Neural crest cell (in vitro differentiated cells): ENCODE measurements around the gene ANKRD62. TPM values are rescaled to one million over a fixed set of nuclear protein-coding genes. Genes with fewer than 3 reads are reported as not detected.

Experiments used
- DNase-seq: peaks from one replicate; pipeline ENCODE4 v3.0.0; 2021; ENCODE audit warnings: low read depth, mixed read lengths, low spot score
- H3K27ac Mint-ChIP-seq: one replicate; pipeline ENCODE4 v1.8.0; 2021; ENCODE audit warnings: mild to moderate bottlenecking, mixed read lengths; ENCODE audit not compliant: unreplicated experiment
- H3K27me3 Mint-ChIP-seq: 2 replicates; pipeline ENCODE4 v1.8.0; 2021; ENCODE audit warnings: low read depth, mild to moderate bottlenecking, mixed read lengths
- H3K36me3 Mint-ChIP-seq: 2 replicates; pipeline ENCODE4 v1.8.0; 2021; ENCODE audit warnings: low read depth, mild to moderate bottlenecking, mixed read lengths
- H3K4me1 Mint-ChIP-seq: 2 replicates; pipeline ENCODE4 v1.8.0; 2021; ENCODE audit warnings: mixed read lengths
- H3K4me3 Mint-ChIP-seq: one replicate; pipeline ENCODE4 v1.8.0; 2021; ENCODE audit warnings: mild to moderate bottlenecking, mixed read lengths
- H3K9me3 Mint-ChIP-seq: 2 replicates; pipeline ENCODE4 v1.8.0; 2021; ENCODE audit warnings: mixed read lengths
- total RNA-seq: library from RNA; stranded (reverse); gene quantifications from 2 replicates; pipeline ENCODE4 v1.2.1, GENCODE V29; 2021
- TF ChIP-seq, protein P1 (sequence below): fragments of 200-600 bp; sonication (generic); conservative IDR thresholded peaks from 2 replicates; pipeline ENCODE4 v1.5.0; 2021; ENCODE audit warnings: antibody characterized with exemption, mild to moderate bottlenecking

Gene ANKRD62
- total RNA-seq, 1 donor from 2014 or later, result not detected

DNA sequence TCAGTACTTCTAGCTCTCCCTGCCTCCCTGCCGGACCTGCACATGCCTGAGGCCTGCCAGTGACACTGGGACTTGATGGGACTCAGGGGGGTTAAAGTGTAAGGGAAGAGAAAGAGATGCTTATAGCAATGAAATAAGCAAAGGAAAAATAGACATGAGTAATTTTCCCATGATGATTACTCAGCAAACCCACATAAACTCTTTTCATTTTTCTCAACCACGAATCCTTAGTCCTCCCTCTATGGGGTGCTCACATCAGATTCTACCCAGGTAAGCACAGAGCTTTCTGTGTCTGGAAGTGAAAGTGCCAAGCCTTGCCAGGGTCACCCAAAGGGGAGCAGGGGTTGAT lies 44.8 kb upstream of the ANKRD62 start:
- DNase-seq, result no peak
- Mint-ChIP-seq H3K9me3 (no peaks in the 10 kb centered on the region), H3K27me3 (no peaks in the 10 kb centered on the region), H3K27ac (no peak overlapping the region), H3K4me1 (no peaks in the 10 kb centered on the region), H3K4me3 (no peak overlapping the region), H3K36me3 (no peaks in the 10 kb centered on the region)
- TF ChIP-seq, protein P1, sequence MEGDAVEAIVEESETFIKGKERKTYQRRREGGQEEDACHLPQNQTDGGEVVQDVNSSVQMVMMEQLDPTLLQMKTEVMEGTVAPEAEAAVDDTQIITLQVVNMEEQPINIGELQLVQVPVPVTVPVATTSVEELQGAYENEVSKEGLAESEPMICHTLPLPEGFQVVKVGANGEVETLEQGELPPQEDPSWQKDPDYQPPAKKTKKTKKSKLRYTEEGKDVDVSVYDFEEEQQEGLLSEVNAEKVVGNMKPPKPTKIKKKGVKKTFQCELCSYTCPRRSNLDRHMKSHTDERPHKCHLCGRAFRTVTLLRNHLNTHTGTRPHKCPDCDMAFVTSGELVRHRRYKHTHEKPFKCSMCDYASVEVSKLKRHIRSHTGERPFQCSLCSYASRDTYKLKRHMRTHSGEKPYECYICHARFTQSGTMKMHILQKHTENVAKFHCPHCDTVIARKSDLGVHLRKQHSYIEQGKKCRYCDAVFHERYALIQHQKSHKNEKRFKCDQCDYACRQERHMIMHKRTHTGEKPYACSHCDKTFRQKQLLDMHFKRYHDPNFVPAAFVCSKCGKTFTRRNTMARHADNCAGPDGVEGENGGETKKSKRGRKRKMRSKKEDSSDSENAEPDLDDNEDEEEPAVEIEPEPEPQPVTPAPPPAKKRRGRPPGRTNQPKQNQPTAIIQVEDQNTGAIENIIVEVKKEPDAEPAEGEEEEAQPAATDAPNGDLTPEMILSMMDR, result no peak

DNA sequence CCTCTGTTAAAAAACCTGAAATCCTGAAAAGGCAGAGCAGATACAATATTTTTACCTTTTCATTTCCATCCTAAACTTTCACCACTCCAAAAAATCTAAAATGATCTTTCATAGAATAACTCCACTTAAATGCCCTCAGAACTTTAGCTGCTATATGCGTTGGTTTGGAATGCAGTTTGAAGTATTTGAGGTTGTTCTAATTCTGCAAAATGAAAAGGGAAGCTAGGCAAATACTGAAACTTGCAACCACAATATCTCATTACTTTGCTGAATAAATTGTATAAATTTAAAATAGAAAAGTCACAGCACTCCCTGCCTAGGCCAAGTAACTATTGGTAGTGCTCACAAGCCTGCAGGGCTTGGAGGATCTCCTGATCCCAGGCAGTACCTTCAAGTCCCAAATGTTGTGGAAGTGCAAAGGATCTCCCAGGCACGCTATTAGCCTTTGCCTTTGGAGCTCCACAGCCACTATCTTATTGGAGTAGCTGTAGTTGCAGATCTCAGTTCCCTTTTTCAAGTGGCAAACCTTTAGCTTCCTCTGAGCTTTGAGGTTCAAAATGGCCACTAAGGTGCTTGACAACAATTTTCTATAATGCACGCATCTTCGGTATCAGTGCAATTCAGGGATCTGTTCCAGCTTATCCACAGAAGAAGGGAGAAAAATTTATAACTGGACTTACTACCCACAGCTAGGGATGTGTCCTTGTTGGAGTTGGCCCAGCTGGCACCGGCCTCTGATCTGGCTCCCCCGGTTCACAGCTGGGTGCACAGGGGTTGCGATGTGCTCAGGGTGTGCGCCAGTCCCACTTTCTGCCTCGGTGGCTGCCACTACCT lies 43.4 kb upstream of the ANKRD62 start:
- no peak overlapping the region for H3K4me3 Mint-ChIP-seq
- no peak overlapping the region for H3K27ac Mint-ChIP-seq

DNA sequence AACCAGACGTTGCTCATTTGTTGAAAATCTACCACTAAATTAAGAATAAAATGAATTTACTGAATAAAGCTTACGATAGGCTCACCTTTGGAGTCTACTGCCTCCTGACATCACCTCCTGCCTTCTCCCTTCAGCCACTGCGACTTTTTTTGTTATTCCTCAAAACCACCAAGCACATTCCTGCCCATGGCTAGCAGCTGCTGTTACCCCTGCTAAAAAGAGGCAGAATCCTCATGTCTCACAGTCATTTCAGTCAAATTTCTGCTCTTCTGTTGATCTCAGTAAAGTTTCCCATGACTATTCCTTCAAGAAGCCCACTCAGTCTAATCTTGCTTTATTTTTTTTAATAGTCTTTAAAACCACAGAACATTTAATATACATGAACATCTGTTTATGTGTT lies 40.8 kb upstream of the ANKRD62 start:
- H3K9me3 Mint-ChIP-seq, result no peaks in the 10 kb centered on the region
- H3K27ac Mint-ChIP-seq, result no peak overlapping the region
- DNase-seq, result no peak
- TF ChIP-seq, protein P1, result no peak
- no peaks in the 10 kb centered on the region for H3K36me3 Mint-ChIP-seq
- H3K27me3 Mint-ChIP-seq, result no peaks in the 10 kb centered on the region
- H3K4me1 Mint-ChIP-seq, result no peaks in the 10 kb centered on the region
- no peak overlapping the region for H3K4me3 Mint-ChIP-seq

More for the DNA sequence above, 43.4 kb upstream of the ANKRD62 start:
- TF ChIP-seq, protein P1, result no peak
- Mint-ChIP-seq H3K36me3 (no peaks in the 10 kb centered on the region), H3K9me3 (no peaks in the 10 kb centered on the region), H3K4me1 (no peaks in the 10 kb centered on the region), H3K27me3 (no peaks in the 10 kb centered on the region)
- no peak for DNase-seq

DNA sequence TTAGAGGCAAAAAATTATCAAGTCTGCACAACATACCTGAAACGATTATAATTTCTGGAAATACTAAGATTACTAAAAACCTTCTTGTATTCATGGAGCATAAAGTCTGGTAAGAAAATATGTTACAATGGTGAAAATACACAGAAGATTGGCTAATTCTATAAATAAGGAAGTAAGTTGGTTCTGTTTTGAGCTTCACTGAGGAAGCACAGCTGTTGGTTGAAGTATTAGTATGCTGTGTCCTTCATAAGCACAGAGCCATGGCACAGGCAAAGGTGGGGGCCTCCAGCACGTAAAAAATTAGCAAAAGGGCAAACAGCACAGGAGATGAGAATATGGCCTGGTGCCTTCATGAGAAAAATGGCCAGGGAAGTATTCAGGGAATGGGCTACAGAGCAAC lies 40.4 kb upstream of the ANKRD62 start:
- Mint-ChIP-seq H3K27ac (no peak overlapping the region), H3K36me3 (no peaks in the 10 kb centered on the region), H3K4me1 (no peaks in the 10 kb centered on the region), H3K27me3 (no peaks in the 10 kb centered on the region), H3K9me3 (no peaks in the 10 kb centered on the region), H3K4me3 (no peak overlapping the region)
- no peak for DNase-seq
- TF ChIP-seq, protein P1, result no peak

DNA sequence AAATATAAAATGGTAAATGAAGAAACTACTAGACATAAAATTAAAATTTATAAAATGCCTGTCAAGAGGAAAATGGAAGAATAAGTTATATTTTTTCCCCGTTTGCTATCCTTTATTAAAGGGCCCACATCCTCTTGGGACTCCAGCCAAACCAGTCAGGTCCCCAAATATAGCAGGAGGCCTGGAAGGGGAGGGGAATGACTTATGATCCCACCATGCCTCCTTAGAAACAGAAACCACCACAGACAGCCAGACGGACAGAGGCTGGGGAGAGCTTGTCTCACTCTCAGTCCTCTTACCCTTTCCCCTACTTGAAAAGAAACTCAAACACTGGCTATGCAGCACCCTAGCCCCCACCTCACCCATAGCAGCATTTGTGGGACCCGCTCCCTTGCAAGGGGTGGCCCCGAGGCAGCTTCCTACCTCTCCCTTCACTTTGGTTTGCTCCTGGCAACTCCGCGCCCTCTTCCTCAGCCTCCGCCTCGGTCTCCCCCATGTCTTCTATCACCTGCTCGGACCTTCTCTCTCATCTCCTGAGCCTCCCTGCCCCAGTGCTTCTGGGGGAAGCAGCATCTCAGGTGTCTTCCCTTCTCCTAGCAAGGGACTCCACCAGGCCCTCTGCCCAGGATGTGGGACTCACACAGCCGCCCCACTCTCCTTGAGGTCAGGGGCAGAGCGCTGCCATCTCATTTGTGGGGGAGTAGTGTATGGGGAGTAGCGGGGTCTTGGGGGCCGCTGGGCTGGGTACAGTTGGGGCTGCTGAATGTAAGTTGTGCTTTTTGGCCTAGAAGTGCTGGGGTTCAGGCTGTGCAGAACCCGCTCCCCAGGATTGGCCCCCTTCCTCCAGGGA lies 37.4 kb upstream of the ANKRD62 start:
- Mint-ChIP-seq H3K9me3 (no peaks in the 10 kb centered on the region), H3K4me3 (no peak overlapping the region), H3K27me3 (no peaks in the 10 kb centered on the region), H3K36me3 (no peaks in the 10 kb centered on the region), H3K27ac (no peak overlapping the region), H3K4me1 (no peaks in the 10 kb centered on the region)
- DNase-seq, result no peak
- TF ChIP-seq, protein P1, result no peak
